SK-N-SH (cell line): ENCODE data around the gene ZBTB7A. TPM values are rescaled to one million over a fixed set of nuclear protein-coding genes. Genes with fewer than 3 reads are reported as not detected.

ENCODE experiments used
- CTCF ChIA-PET: fragments of 300-600, 350-600 bp; formaldehyde crosslinking; extraction: SDS; loops from one replicate; lab custom pipeline; 2021; lab: Yijun Ruan, JAX
- POLR2A ChIA-PET: fragments of 350-600 bp; sonication (Branson Sonifier 250); formaldehyde crosslinking; extraction: SDS; loops from one replicate; lab custom pipeline; 2020; ENCODE audit warnings: antibody characterized with exemption, inconsistent platforms; lab: Yijun Ruan, JAX
- DNase-seq: peaks from one replicate; pipeline ENCODE4 v3.0.0; 2012
- H2AFZ ChIP-seq: fragments of 200-600 bp; sonication (generic); 2 replicates; pipeline ENCODE4 v1.8.1; 2016; ENCODE audit warnings: antibody characterized with exemption, mild to moderate bottlenecking, low read depth
- H3F3A ChIP-seq: fragments of 200-600 bp; sonication (generic); replicated peaks from 2 replicates; pipeline ENCODE3; 2016; ENCODE audit warnings: antibody characterized with exemption, mild to moderate bottlenecking; ENCODE audit not compliant: insufficient read depth
- H3K27ac ChIP-seq, 2 experiments: fragments of 200-500 bp in 1 of 2; fragments of 200-600 bp in 1 of 2; sonication (Bioruptor generic) in 1 of 2; sonication (generic), shearing (Covaris generic) in 1 of 2; 2 replicates each; pipeline versions ENCODE4 v1.5.1 to v1.6.1; 2014 to 2016; ENCODE audit warnings: low read depth in 2 of 2, inconsistent platforms in 1 of 2, low read length in 1 of 2, mild to moderate bottlenecking in 1 of 2, mixed read lengths in 1 of 2
- H3K27me3 ChIP-seq: fragments of 200-600 bp; sonication (generic), shearing (Covaris generic); 2 replicates; pipeline ENCODE4 v1.6.1; 2016; ENCODE audit warnings: mixed run types; ENCODE audit not compliant: insufficient read depth
- H3K36me3 ChIP-seq, 2 experiments: fragments of 200-500 bp in 1 of 2; fragments of 200-600 bp in 1 of 2; sonication (Bioruptor generic) in 1 of 2; sonication (generic) in 1 of 2; replicated peaks in 1 of 2; 2 replicates each; pipeline versions ENCODE3 to v1.5.1; 2014 to 2016; ENCODE audit warnings: low read length in 1 of 2, mild to moderate bottlenecking in 1 of 2; ENCODE audit not compliant: insufficient read depth in 2 of 2, control insufficient read depth in 1 of 2
- H3K4me1 ChIP-seq, 2 experiments: fragments of 200-500 bp in 1 of 2; fragments of 200-600 bp in 1 of 2; sonication (Bioruptor generic) in 1 of 2; sonication (generic), shearing (Covaris generic) in 1 of 2; 2 replicates each; pipeline versions ENCODE4 v1.5.1 to v1.6.1; 2014 to 2016; ENCODE audit warnings: low read depth in 1 of 2, low read length in 1 of 2, mixed run types in 1 of 2; ENCODE audit not compliant: insufficient read depth in 2 of 2, control insufficient read depth in 1 of 2
- H3K4me2 ChIP-seq: fragments of 200-600 bp; sonication (generic), shearing (Covaris generic); 2 replicates; pipeline ENCODE4 v1.6.1; 2017; ENCODE audit warnings: mixed run types
- H3K4me3 ChIP-seq, 2 experiments: fragments of 200-500 bp in 1 of 2; fragments of 200-600 bp in 1 of 2; sonication (Bioruptor generic) in 1 of 2; sonication (generic), shearing (Covaris generic) in 1 of 2; 2 replicates each; pipeline versions ENCODE4 v1.5.1 to v1.8.1; 2014 to 2016; ENCODE audit warnings: low read depth in 2 of 2, inconsistent platforms in 1 of 2, low read length in 1 of 2, mild to moderate bottlenecking in 1 of 2, mixed read lengths in 1 of 2, moderate library complexity in 1 of 2
- H3K79me2 ChIP-seq: fragments of 200-600 bp; sonication (generic); 2 replicates; pipeline ENCODE4 v1.8.1; 2017; ENCODE audit warnings: mild to moderate bottlenecking; ENCODE audit not compliant: insufficient read depth
- H3K9ac ChIP-seq: fragments of 200-600 bp; sonication (generic); 2 replicates; pipeline ENCODE4 v1.6.1; 2017; ENCODE audit warnings: mixed run types
- H3K9me2 ChIP-seq: fragments of 200-600 bp; sonication (generic); 2 replicates; pipeline ENCODE4 v1.6.1; 2017; ENCODE audit warnings: mixed run types
- H3K9me3 ChIP-seq: fragments of 200-600 bp; sonication (generic); 2 replicates; pipeline ENCODE4 v1.6.1; 2017; ENCODE audit warnings: mixed run types, mild to moderate bottlenecking, moderate library complexity
- H4K20me1 ChIP-seq: fragments of 200-600 bp; sonication (generic); 2 replicates; pipeline ENCODE4 v1.6.1; 2017; ENCODE audit warnings: mild to moderate bottlenecking, mixed run types; ENCODE audit not compliant: insufficient read depth
- CHD2 ChIP-seq: fragments of 150-350 bp; IDR thresholded peaks from 2 replicates; pipeline ENCODE4 v1.6.1; 2018; ENCODE audit warnings: low read length; ENCODE audit not compliant: partially characterized antibody
- EP300 ChIP-seq, 2 experiments: IDR thresholded peaks; 2 replicates each; pipeline versions ENCODE4 v1.4.0 to v1.6.1; 2012; ENCODE audit warnings: borderline replicate concordance in 1 of 2, low read depth in 1 of 2, low read length in 1 of 2
- EZH2phosphoT487 ChIP-seq: fragments of 200-600 bp; sonication (generic); IDR thresholded peaks from 2 replicates; pipeline ENCODE4 v1.6.1; 2017; ENCODE audit warnings: low read depth, mixed run types, mild to moderate bottlenecking, antibody characterized with exemption, moderate library complexity, borderline replicate concordance
- FOXM1 ChIP-seq: IDR thresholded peaks from 2 replicates; pipeline ENCODE4 v1.4.0; 2012; ENCODE audit warnings: low read depth, mild to moderate bottlenecking
- GATA2 ChIP-seq: sonication (generic); formaldehyde crosslinking; IDR thresholded peaks from 2 replicates; pipeline ENCODE4 v1.5.0; 2020; ENCODE audit warnings: mild to moderate bottlenecking, missing genetic modification reagents
- JUND ChIP-seq: IDR thresholded peaks from 2 replicates; pipeline ENCODE4 v1.4.0; 2012
- MEF2A ChIP-seq: IDR thresholded peaks from 2 replicates; pipeline ENCODE4 v1.4.0; 2012; ENCODE audit warnings: low read depth, borderline replicate concordance
- MXI1 ChIP-seq: IDR thresholded peaks from 2 replicates; pipeline ENCODE4 v1.6.1; 2012; ENCODE audit warnings: mild to moderate bottlenecking, low read depth, low read length, improper control_type of control experiment
- NFIC ChIP-seq: IDR thresholded peaks from 2 replicates; pipeline ENCODE4 v1.4.0; 2012; ENCODE audit warnings: borderline replicate concordance
- PBX3 ChIP-seq: IDR thresholded peaks from 2 replicates; pipeline ENCODE4; 2012
- RAD21 ChIP-seq: IDR thresholded peaks from 2 replicates; pipeline ENCODE4 v1.6.1; 2012; ENCODE audit warnings: mild to moderate bottlenecking, low read length
- REST ChIP-seq: IDR thresholded peaks from 2 replicates; pipeline ENCODE4 v1.6.1; 2012; ENCODE audit warnings: mild to moderate bottlenecking, low read depth, low read length, moderate library complexity
- RFX5 ChIP-seq: IDR thresholded peaks from 2 replicates; pipeline ENCODE4 v1.6.1; 2012; ENCODE audit warnings: mild to moderate bottlenecking, improper control_type of control experiment, low read length
- SMC3 ChIP-seq: IDR thresholded peaks from 2 replicates; pipeline ENCODE4 v1.6.1; 2012; ENCODE audit warnings: low read depth, low read length, improper control_type of control experiment
- TEAD4 ChIP-seq: IDR thresholded peaks from 2 replicates; pipeline ENCODE4 v1.4.0; 2012; ENCODE audit warnings: mild to moderate bottlenecking, borderline replicate concordance; ENCODE audit not compliant: insufficient read depth
- YY1 ChIP-seq: IDR thresholded peaks from 2 replicates; pipeline ENCODE4 v1.4.0; 2012; ENCODE audit warnings: low read depth, mild to moderate bottlenecking
- WGBS: methylation state at CpG from one replicate; pipeline ENCODE4 v1.1.6; 2017; ENCODE audit warnings: low lambda C conversion rate; 5-methylcytosine and 5-hydroxymethylcytosine counted together
- polyA plus RNA-seq, 3 experiments: library from polyadenylated mRNA; depleted of rRNA; stranded (reverse); fragments of >200 nt; gene quantifications; 2 replicates each; pipeline ENCODE4 v1.2.3, GENCODE V29; 2012

The ZBTB7A gene
- polyA plus RNA-seq, 1 of the 3 experiments (the other 2 are of a cell fraction), result 7.4 TPM

- TF ChIP-seq REST, result no peak
- no peak for TF ChIP-seq RFX5
- TF ChIP-seq SMC3, result no peak
- no peak for TF ChIP-seq EZH2phosphoT487
- TF ChIP-seq RAD21, result no peak
- no peak for TF ChIP-seq MXI1
- TF ChIP-seq FOXM1, result no peak
- no peak for TF ChIP-seq GATA2 (CRISPR knock-in tag)
- TF ChIP-seq EP300 (IDR thresholded peaks at IDR 0.05; ENCODE audit: borderline replicate concordance in 1 of 2, low read depth in 1 of 2, low read length in 1 of 2), result no peak
- TF ChIP-seq CHD2, result no peak
- no peak for TF ChIP-seq JUND
- TF ChIP-seq PBX3, result no peak
- no peak for TF ChIP-seq TEAD4
- no peak for TF ChIP-seq MEF2A
- TF ChIP-seq YY1, result no peak
- no peak for TF ChIP-seq NFIC
- Histone ChIP-seq H3K9me2 (no peaks in the 10 kb centered on the region), H3K79me2 (peaks cover 71% of the 10 kb centered on the region), H2AFZ (no peak overlapping the region), H3K4me2 (0 out of 2 replicates have a peak overlapping the region, but pooled peaks have one; percentile 96), H4K20me1 (peaks cover 65% of the 10 kb centered on the region), H3K4me1 (peaks cover 12 to 35% of the 10 kb centered on the region in 2 experiments; a peak in 3 of 4 replicates), H3K27ac (no peak overlapping the region), H3K4me3 (no peak overlapping the region), H3F3A (no peaks in the 10 kb centered on the region), H3K9ac (no peak overlapping the region), H3K27me3 (no peaks in the 10 kb centered on the region), H3K36me3 (peaks cover 0 to 33% of the 10 kb centered on the region in 2 experiments), H3K9me3 (no peaks in the 10 kb centered on the region)
- peak; percentile 6 for DNase-seq
- 81% methylated on average over 8 of the region's 24 CpGs for WGBS
- ChIA-PET POLR2A (no interaction called here), CTCF (interaction anchor here (5.8 kb wide), 1 partner anchor 22 kb away, joined by 38 read pairs; no protein-coding TSS in a partner anchor)
These were observed 56.5 kb downstream of the ZBTB7A start for GRCh38 chr19:4009990-4010807.
